GM19467 (cell line): ENCODE results near the gene B4GALNT4.
"Not testable (repeated sequence)": the region's sequence is repeated elsewhere in the genome, so short reads cannot be mapped to it uniquely, and the experiment has no call there.

ENCODE experiments used
- ATAC-seq: cut with Tn5 transposase; IDR thresholded peaks from one replicate; pipeline ENCODE4 v1.9.1; 2021; ENCODE audit warnings: mild to moderate bottlenecking, moderate library complexity; ENCODE audit not compliant: unreplicated experiment

Gene B4GALNT4

DNA sequence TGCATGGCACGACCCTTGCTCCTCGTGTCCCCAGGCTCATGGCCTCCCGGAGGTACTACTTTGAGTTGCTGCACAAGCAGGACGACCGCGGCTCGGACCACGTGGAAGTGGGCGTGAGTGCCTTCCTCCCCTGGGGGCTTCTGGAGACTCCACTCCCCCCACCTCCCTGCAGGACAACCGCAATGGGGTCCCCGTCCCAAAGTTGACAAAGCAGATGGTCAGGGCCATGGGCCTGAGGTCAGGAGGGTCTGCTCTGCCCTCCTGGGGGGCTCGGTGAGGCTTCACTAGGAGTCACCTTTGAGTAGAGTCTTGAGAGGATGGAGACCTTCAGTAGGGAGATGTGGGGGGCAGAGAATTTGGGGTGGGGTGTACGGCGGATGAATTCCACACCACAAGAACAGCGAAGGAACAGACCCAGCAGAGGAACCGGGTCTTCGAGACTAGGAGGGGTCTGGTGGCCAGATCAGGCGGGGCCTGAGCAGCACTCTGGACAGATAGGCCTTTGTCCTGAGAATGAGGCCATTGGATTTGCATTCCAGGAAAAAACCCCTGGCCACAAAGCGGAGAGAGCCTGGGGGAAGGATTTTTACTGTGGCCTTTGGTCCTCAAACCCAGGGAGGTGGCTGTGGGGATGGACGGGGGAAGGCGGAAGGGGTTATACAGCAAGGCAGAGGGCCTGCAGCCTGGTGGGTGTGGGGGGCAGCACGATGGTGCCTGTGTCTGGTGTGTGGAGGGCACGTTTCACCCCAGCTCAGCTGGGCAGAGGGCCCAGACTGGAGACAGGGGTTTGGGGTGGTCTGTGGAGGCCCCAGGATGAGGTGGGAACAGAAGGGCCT lies 4.6 kb downstream of the B4GALNT4 start:
- ATAC-seq, result no peak

- no peak for ATAC-seq
These were observed 6.0 kb downstream of the B4GALNT4 start for GRCh38 chr11:375065-376025.

- no peak for ATAC-seq
These were observed 7.4 kb downstream of the B4GALNT4 start for GRCh38 chr11:376531-377173.

DNA sequence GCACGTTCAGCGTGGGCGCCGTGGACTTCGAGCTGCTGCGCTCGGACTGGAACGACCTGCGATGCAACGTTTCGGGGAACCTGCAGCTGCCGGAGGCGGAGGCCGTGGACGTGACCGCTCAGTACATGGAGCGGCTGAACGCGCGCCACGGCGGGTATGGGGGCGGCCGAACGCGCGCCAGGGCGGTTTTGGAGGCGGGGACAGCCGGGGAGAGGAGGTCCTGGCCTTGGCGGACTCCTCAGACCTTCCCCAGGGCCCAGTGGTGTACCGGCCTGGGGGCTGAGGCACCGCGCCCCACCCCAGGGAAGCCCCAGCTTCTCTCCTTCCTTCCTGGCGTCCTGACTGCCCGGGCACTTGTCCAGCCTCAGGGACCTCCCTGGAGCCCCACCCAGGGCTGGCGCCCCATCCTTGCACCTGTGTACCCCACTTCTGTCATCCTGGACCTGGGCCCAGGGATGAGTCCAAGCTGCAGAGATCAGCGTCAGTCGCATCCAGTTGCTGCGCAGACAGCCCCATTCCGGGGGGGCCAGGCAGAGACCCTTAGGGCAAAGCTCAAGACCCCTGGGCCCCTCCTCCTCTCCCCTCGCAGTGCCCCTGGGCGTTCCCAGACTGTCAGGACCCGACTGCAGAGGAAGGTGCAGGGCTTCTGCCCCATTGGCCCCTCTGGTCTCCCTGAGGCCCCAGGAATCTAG lies 8.0 kb downstream of the B4GALNT4 start:
- ATAC-seq, result no peak

DNA sequence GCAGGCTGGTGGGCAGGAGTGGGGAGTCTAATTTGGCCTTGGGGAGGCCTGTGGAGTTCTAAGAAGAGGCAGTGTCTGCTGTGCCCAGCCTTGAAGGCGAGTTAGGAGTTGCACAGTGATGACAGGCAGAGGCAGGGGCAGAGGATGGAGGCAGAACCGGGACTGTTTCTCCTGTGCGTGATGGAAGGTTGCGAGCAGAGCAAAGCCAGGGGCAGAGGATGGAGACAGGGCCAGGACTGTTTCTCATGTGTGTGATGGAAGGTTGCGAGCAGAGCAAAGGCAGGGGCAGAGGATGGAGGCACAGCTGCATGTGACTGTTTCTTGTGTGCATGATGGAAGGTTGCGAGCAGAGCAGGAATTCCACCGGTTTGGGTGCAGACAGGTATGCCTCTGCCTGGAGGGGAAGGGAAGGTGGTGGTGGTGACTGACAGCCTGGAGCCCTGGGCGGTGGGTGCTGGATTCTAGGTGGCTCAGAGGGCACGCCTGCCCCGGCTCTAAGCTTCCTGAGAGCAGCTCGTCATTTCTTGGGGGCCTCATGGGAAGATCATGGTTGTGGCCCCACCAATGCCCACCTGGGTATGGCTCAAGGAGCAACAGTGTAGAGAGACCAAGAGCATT lies 8.7 kb downstream of the B4GALNT4 start:
- ATAC-seq, result no peak

- ATAC-seq, result no peak
These were observed 10.2 kb downstream of the B4GALNT4 start for GRCh38 chr11:379205-380094.

- no peak for ATAC-seq
These were observed 10.8 kb downstream of the B4GALNT4 start for GRCh38 chr11:380095-380480.

DNA sequence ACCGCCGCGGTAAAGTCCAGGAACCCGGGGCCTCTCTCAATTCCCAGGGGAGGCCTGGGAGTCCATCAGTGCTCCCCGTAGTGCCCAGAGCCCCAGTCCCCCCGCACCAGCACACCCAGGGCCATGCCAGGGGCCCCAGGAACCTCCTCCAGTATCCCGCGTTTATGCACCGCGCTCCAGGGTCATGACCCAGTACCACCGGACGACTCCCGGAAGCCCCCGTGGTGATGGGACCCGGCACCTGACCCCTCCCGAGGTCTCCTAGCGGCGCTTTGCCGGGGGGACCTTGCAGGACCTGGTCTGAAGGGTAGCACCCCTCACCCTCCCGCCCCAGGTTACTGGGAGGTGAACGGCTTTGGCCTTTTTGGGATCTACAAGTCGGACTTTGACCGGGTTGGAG lies 11.2 kb downstream of the B4GALNT4 start:
- no peak for ATAC-seq

- no peak for ATAC-seq
These were observed 11.7 kb downstream of the B4GALNT4 start for GRCh38 chr11:380996-381395.

- no peak for ATAC-seq
These were observed 12.3 kb downstream of the B4GALNT4 start for GRCh38 chr11:381501-382072.

GRCh38 chr11:382081-382629 lies 12.9 kb downstream of the B4GALNT4 start:
- no peak for ATAC-seq

DNA sequence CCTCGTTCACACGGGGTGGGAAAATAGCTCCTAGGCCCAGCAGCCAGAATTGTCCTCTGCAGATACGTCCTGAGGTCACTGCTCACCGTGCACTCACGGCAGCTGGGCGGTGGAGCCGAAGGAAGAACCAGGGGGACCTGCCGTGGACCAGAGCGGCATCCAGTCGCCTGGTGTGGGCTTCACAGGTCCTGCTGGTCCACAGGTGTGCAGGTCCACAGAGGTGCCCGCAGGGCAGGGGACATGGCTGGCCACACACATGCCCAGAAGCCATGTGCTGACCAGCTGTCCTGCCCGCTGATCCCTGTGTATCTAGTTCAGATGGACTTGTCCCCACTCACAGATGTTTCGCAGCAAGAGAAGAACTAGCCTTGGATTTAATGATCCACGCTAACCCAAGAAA lies 14.1 kb downstream of the B4GALNT4 start:
- ATAC-seq, result no peak

DNA sequence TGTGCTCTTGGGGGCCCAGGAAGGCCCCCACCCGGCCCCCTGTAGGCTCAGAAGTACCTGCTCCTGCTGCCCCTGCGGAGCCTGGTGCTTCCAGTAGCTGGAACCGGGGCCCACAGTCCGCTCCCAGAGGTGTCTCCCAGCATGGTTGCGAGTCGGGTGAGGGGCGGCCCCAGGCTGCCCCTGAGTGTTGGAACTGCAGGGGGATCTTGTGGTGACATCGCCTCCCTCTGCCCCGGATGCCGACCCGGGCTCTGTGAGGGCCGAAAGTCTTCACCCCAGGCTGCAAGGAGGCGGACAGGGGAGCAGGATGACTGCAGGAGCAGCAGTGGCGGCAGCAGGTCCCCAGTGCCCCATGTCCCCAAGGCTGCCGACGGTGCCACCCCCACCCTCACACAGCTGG lies 15.2 kb downstream of the B4GALNT4 start:
- no peak for ATAC-seq

DNA sequence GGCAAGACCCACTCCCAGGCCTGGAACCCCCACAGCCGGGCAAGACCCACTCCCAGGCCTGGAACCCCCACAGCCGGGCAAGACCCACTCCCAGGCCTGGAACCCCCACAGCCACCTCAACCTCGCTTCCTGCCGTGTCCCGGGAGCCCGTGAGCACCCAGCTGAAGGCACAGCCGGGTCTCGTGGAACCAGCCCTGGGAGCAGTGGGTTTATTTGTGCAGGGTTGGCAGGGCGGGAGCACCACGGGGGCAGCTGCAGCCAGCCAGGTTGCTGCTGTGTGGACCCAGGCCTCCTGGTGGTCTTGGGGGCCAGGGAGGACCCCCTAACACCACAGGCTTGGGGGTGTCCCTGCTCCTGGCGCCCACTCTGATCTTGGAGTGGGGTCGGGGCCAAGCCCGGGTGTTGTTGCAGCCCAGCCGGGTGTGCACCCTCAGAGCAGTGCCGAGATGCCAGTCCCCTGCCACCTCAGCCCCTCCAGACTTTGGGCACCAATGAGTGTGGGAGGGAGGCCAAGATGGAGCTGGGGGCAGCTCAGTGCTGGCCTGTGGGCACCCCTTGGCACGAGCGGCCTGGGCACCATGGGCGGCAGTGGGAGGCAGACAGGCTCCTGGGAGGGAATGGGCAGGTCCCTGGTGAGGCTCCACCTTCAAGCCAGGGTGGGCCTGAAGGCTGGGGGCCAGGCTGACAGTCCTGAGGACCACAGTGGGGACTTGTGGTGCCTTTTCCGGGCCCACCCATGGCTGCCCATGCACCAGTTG lies 16.5 kb downstream of the B4GALNT4 start:
- no peak for ATAC-seq

DNA sequence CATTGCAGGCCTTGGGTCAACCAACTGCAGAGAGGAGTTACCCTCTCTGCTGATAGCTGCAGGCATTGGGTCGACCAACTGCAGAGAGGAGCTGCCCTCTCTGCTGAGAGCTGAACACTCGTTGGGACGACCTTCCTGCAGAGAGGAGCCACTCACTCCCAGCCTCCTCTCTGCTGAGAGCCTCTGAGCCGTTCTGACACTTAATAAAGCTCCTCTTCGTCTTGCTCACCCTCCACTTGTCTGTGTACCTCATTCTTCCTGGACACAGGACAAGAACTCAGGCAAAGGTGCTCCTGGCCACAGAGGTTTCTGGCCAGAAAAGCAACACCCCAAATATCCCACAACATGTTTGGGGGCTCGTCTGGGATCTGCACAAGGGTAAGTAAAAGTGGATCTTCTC lies 17.2 kb downstream of the B4GALNT4 start:
- ATAC-seq, result no peak

DNA sequence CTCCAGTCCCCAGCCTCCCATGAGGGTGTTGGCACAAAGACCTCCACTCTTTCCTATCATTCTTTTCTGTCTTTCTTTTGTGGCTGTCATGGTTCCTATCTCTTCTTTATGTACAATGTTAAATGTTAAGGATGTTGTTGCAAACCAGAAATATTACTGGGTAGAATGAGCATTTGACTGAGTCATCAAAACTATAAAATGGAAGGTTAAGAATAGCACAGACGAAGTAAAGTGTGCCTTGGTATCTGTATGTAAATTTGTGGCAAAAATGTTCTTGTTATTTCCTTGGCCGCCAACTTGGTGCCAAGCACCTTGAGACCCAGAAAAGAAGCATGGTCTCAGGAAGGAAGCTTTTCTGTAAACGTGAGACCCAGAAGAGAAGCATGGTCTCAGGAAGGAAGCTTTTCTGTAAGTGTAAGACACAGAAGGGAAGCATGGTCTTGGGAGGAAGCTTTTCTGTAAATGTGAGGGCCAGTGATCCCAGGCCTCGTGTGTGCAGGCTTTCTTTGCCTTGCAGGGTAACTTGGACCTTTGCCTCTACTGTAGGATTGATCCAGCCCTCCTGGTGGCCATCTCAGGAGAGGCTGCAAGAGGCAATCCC lies 18.0 kb downstream of the B4GALNT4 start:
- no peak for ATAC-seq

DNA sequence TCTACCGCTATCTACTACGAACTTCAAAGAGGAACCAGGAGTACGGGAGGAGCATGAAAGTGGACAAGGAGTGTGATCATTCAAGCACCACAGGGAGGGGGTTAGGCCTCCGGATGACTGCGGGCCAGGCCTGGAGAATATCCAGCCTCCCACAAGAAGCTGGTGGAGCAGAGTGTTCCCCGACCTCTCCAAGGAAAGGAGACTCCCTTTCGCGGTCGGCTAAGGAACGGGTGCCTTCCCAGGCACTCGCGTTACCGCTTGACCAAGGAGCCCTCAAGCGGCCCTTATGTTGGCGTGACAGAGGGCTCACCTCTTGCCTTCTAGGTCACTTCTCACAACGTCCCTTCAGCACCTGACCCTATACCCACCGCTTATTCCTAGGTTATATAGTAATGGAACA lies 20.1 kb downstream of the B4GALNT4 start:
- not testable (repeated sequence) for ATAC-seq

- ATAC-seq, result no peak
These were observed 20.9 kb downstream of the B4GALNT4 start for GRCh38 chr11:390175-390574.
